ENCODE data around the gene FGF22. TPM values are rescaled to one million over a fixed set of nuclear protein-coding genes. Genes with fewer than 3 reads are reported as not detected.

FGF22 gene
- total and polyA plus RNA-seq, 7 donors, result 0.14 to 0.42 (median 0.16) TPM; not detected in 2

GRCh38 chr19:687569-688166 is 48.0 kb downstream of the FGF22 start:
- peaks cover 0 to 4% (median 0%) of the 10 kb centered on the region in 3 donors for H3K27me3 ChIP-seq (ENCODE audit: insufficient read depth in 3 of 3, low read length in 2 of 3)
- H3K36me3 ChIP-seq (ENCODE audit: insufficient read depth in 1 of 2, low read depth in 1 of 2), result no peaks in the 10 kb centered on the region
- TF ChIP-seq, protein P1, sequence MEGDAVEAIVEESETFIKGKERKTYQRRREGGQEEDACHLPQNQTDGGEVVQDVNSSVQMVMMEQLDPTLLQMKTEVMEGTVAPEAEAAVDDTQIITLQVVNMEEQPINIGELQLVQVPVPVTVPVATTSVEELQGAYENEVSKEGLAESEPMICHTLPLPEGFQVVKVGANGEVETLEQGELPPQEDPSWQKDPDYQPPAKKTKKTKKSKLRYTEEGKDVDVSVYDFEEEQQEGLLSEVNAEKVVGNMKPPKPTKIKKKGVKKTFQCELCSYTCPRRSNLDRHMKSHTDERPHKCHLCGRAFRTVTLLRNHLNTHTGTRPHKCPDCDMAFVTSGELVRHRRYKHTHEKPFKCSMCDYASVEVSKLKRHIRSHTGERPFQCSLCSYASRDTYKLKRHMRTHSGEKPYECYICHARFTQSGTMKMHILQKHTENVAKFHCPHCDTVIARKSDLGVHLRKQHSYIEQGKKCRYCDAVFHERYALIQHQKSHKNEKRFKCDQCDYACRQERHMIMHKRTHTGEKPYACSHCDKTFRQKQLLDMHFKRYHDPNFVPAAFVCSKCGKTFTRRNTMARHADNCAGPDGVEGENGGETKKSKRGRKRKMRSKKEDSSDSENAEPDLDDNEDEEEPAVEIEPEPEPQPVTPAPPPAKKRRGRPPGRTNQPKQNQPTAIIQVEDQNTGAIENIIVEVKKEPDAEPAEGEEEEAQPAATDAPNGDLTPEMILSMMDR (IDR thresholded peaks at IDR 0.05), result no peak
- no peak overlapping the region for H3K4me3 ChIP-seq
- 78 to 85% (median 84%) methylated on average over 11 of the region's 11 CpGs for WGBS, 3 donors
- intact Hi-C loops (cut with DNase I), result no loop called here
- no peaks in the 10 kb centered on the region for H3K4me1 ChIP-seq
- ATAC-seq (no peak), DNase-seq (no peak)
- no peaks in the 10 kb centered on the region for H3K9me3 ChIP-seq
- no peak overlapping the region for H3K27ac ChIP-seq

DNA sequence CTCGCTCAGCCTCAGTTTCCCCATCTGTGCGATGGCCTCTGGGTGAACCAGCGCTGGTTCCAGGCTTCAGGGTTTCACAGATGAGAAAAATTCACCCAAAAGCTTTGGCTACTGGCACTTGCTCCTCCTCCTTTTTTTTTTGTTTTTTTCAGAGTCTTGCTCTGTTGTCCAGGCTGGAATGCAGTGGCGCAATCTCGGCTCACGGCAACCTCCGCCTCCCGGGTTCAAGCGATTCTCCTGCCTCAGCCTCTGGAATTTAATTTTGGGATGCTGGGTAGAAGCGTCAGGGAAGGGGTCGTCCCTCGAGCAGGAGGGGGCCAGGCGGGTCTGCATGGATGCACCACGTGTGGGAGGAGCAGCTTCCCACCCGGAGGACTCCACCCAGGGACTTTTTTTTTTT is 48.5 kb downstream of the FGF22 start:
- Histone ChIP-seq H3K36me3 (ENCODE audit: insufficient read depth in 1 of 2, low read depth in 1 of 2) (no peaks in the 10 kb centered on the region), H3K9me3 (no peaks in the 10 kb centered on the region), H3K4me3 (no peak overlapping the region), H3K27me3 (ENCODE audit: insufficient read depth in 3 of 3, low read length in 2 of 3) (peaks cover 0 to 4% (median 0%) of the 10 kb centered on the region in 3 donors), H3K4me1 (no peaks in the 10 kb centered on the region), H3K27ac (no peak overlapping the region)
- no peak for DNase-seq
- TF ChIP-seq, protein P1 (IDR thresholded peaks at IDR 0.05), result no peak
- ATAC-seq, result no peak
- intact Hi-C loops (cut with DNase I), result no loop called here
- WGBS, 3 donors, result 40 to 66% (median 61%) methylated on average over 15 of the region's 15 CpGs

DNA sequence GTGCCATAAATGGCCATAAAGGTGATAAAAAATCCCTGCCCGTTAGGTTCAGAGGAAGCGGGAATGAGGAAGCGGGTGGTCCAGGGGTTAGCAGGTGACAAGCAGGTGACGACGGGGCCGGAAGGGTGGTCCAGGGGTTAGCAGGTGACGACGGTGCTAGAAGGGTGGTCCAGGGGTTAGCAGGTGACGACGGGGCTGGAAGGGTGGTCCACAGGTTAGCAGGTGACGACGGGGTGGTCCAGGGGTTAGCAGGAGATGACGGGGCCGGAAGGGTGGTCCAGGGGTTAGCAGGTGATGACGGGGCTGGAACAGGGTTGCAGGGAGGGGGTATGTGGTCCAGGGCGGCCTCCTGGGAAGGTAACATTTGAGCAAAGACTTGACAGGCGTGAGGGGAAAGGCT is 49.3 kb downstream of the FGF22 start:
- Histone ChIP-seq H3K9me3 (no peaks in the 10 kb centered on the region), H3K4me1 (no peaks in the 10 kb centered on the region), H3K27me3 (ENCODE audit: insufficient read depth in 3 of 3, low read length in 2 of 3) (peaks cover 0 to 4% (median 0%) of the 10 kb centered on the region in 3 donors), H3K36me3 (ENCODE audit: insufficient read depth in 1 of 2, low read depth in 1 of 2) (no peaks in the 10 kb centered on the region), H3K4me3 (no peak overlapping the region), H3K27ac (no peak overlapping the region)
- intact Hi-C loops (cut with DNase I), result no loop called here
- no peak for ATAC-seq
- whole genome bisulfite sequencing, 3 donors, result 80 to 85% (median 85%) methylated on average over 11 to 17 of the region's 17 CpGs
- TF ChIP-seq, protein P1 (IDR thresholded peaks at IDR 0.05), result no peak
- no peak for DNase-seq

- peaks cover 0 to 6% (median 4%) of the 10 kb centered on the region in 3 donors for H3K27me3 ChIP-seq (ENCODE audit: insufficient read depth in 3 of 3, low read length in 2 of 3)
- WGBS, 3 donors, result 57 to 65% (median 59%) methylated on average over 17 to 18 of the region's 18 CpGs
- DNase-seq, result no peak
- no peaks in the 10 kb centered on the region for H3K36me3 ChIP-seq (ENCODE audit: insufficient read depth in 1 of 2, low read depth in 1 of 2)
- no peaks in the 10 kb centered on the region for H3K9me3 ChIP-seq
- no peak overlapping the region for H3K27ac ChIP-seq
- no peak overlapping the region for H3K4me3 ChIP-seq
- TF ChIP-seq, protein P1 (IDR thresholded peaks at IDR 0.05), result no peak
- H3K4me1 ChIP-seq, result no peaks in the 10 kb centered on the region
- no peak for ATAC-seq
- intact Hi-C loops (cut with DNase I), result no loop called here
Measured at GRCh38 chr19:690203-690602, 50.5 kb downstream of the FGF22 start.

Other genes starting within 250 kb of the FGF22 start
- gene C2CD4C, start 230.7 kb upstream of the FGF22 start, total RNA-seq, result 1 to 10 TPM in 3 of 4 donors, under 1 TPM in 1; 0.67 to 1.3 (median 1.1) TPM
- under 1 TPM; 0.47 to 0.97 (median 0.73) TPM for gene C2CD4C, start 230.7 kb upstream of the FGF22 start, polyA plus RNA-seq
- 1 to 10 TPM; 4.5 to 9.7 (median 5.4) TPM for gene SHC2, start 178.8 kb upstream of the FGF22 start, total RNA-seq
- gene SHC2, start 178.8 kb upstream of the FGF22 start, polyA plus RNA-seq, result 1 to 10 TPM; 2.2 to 2.8 (median 2.2) TPM
- gene MADCAM1, start 143.4 kb upstream of the FGF22 start, total RNA-seq, result under 1 TPM; 0.26 to 0.40 (median 0.35) TPM
- 1 to 10 TPM in 1 of 3 donors, under 1 TPM in 2; 0.08 to 1.8 (median 0.33) TPM for gene MADCAM1, start 143.4 kb upstream of the FGF22 start, polyA plus RNA-seq
- gene TPGS1, start 132.4 kb upstream of the FGF22 start, total RNA-seq, result 10 to 100 TPM in 2 of 4 donors, 1 to 10 TPM in 2; 8.9 to 16.3 (median 10.2) TPM
- gene TPGS1, start 132.4 kb upstream of the FGF22 start, polyA plus RNA-seq, result 10 to 100 TPM in 2 of 3 donors, 1 to 10 TPM in 1; 9.8 to 16.6 (median 12.6) TPM
- 100 to 1,000 TPM in 1 of 4 donors, 10 to 100 TPM in 3; 72.6 to 107 (median 83.0) TPM for gene CDC34, start 108.1 kb upstream of the FGF22 start, total RNA-seq
- 100 to 1,000 TPM; 113 to 160 (median 123) TPM for gene CDC34, start 108.1 kb upstream of the FGF22 start, polyA plus RNA-seq
- gene GZMM, start 95.8 kb upstream of the FGF22 start, total RNA-seq, result not detected
- under 1 TPM; 0.11 to 0.23 (median 0.14) TPM for gene GZMM, start 95.8 kb upstream of the FGF22 start, polyA plus RNA-seq
- 100 to 1,000 TPM; 172 to 381 (median 300) TPM for gene BSG, start 67.3 kb upstream of the FGF22 start, total RNA-seq
- gene BSG, start 67.3 kb upstream of the FGF22 start, polyA plus RNA-seq, result 100 to 1,000 TPM; 202 to 308 (median 299) TPM
- gene HCN2, start 50.0 kb upstream of the FGF22 start, total RNA-seq, result under 1 TPM in 2 of 4 donors, not detected in 2; 0.08 to 0.13 TPM
- gene HCN2, start 50.0 kb upstream of the FGF22 start, polyA plus RNA-seq, result under 1 TPM in 2 of 3 donors, not detected in 1; 0.04 to 0.05 TPM
- gene POLRMT, start 6.3 kb upstream of the FGF22 start, total RNA-seq, result 10 to 100 TPM; 66.1 to 99.8 (median 81.4) TPM
- gene POLRMT, start 6.3 kb upstream of the FGF22 start, polyA plus RNA-seq, result 10 to 100 TPM; 61.7 to 79.6 (median 66.5) TPM
- gene RNF126, start 23.3 kb downstream of the FGF22 start, total RNA-seq, result 10 to 100 TPM; 25.2 to 62.9 (median 50.4) TPM
- 10 to 100 TPM; 48.8 to 72.1 (median 63.3) TPM for gene RNF126, start 23.3 kb downstream of the FGF22 start, polyA plus RNA-seq
- gene FSTL3, start 36.5 kb downstream of the FGF22 start, total RNA-seq, result 10 to 100 TPM in 2 of 4 donors, 1 to 10 TPM in 2; 5.4 to 11.5 (median 8.5) TPM
- 10 to 100 TPM in 1 of 3 donors, 1 to 10 TPM in 2; 4.3 to 30.3 (median 6.1) TPM for gene FSTL3, start 36.5 kb downstream of the FGF22 start, polyA plus RNA-seq
- under 1 TPM in 1 of 4 donors, not detected in 3; 0.25 TPM for gene PRSS57, start 55.6 kb downstream of the FGF22 start, total RNA-seq
- gene PRSS57, start 55.6 kb downstream of the FGF22 start, polyA plus RNA-seq, result under 1 TPM in 1 of 3 donors, not detected in 2; 0.05 TPM
- gene PALM, start 69.1 kb downstream of the FGF22 start, total RNA-seq, result 10 to 100 TPM in 2 of 4 donors, 1 to 10 TPM in 2; 9.3 to 17.9 (median 10.9) TPM
- gene PALM, start 69.1 kb downstream of the FGF22 start, polyA plus RNA-seq, result 1 to 10 TPM; 4.9 to 9.6 (median 6.8) TPM
- under 1 TPM in 1 of 4 donors, not detected in 3; 0.08 TPM for gene MISP, start 111.2 kb downstream of the FGF22 start, total RNA-seq
- under 1 TPM in 2 of 3 donors, not detected in 1; 0.09 to 0.13 TPM for gene MISP, start 111.2 kb downstream of the FGF22 start, polyA plus RNA-seq
- 10 to 100 TPM; 36.5 to 69.4 (median 60.8) TPM for gene PTBP1, start 157.6 kb downstream of the FGF22 start, total RNA-seq
- 10 to 100 TPM; 24.2 to 36.3 (median 25.1) TPM for gene PTBP1, start 157.6 kb downstream of the FGF22 start, polyA plus RNA-seq
- not detected for gene PLPPR3, start 182.1 kb downstream of the FGF22 start, total RNA-seq
- gene PLPPR3, start 182.1 kb downstream of the FGF22 start, polyA plus RNA-seq, result not detected
- under 1 TPM in 1 of 4 donors, not detected in 3; 0.69 TPM for gene AZU1, start 188.0 kb downstream of the FGF22 start, total RNA-seq
- gene AZU1, start 188.0 kb downstream of the FGF22 start, polyA plus RNA-seq, result not detected
- under 1 TPM in 2 of 4 donors, not detected in 2; 0.22 to 0.34 TPM for gene PRTN3, start 201.1 kb downstream of the FGF22 start, total RNA-seq
- under 1 TPM in 2 of 3 donors, not detected in 1; 0.04 to 0.05 TPM for gene PRTN3, start 201.1 kb downstream of the FGF22 start, polyA plus RNA-seq
- gene ELANE, start 212.4 kb downstream of the FGF22 start, total RNA-seq, result under 1 TPM in 2 of 4 donors, not detected in 2; 0.39 to 0.55 TPM
- gene ELANE, start 212.4 kb downstream of the FGF22 start, polyA plus RNA-seq, result under 1 TPM; 0.55 to 0.95 (median 0.92) TPM
- 10 to 100 TPM; 56.8 to 79.9 (median 64.2) TPM for gene CFD, start 219.8 kb downstream of the FGF22 start, total RNA-seq
- gene CFD, start 219.8 kb downstream of the FGF22 start, polyA plus RNA-seq, result 100 to 1,000 TPM in 2 of 3 donors, 10 to 100 TPM in 1; 87.1 to 142 (median 142) TPM

All from psoas muscle (tissue), 8 donors.